NB4 (cell line): ENCODE data around the gene SLC16A10.

Experiments
- CTCF ChIP-seq: IDR thresholded peaks from one replicate; pipeline ENCODE4 v1.5.1; 2012; ENCODE audit warnings: low read depth, low read length
- MYC ChIP-seq: IDR thresholded peaks from 2 replicates; pipeline ENCODE4 v1.6.1; 2011; ENCODE audit warnings: low read depth, low read length
- POLR2A ChIP-seq: IDR thresholded peaks from 2 replicates; pipeline ENCODE4 v1.6.1; 2011; ENCODE audit warnings: mild to moderate bottlenecking; ENCODE audit not compliant: insufficient read length; ENCODE audit errors: extremely low read depth

- no peak for TF ChIP-seq CTCF
- TF ChIP-seq POLR2A = no peak
- TF ChIP-seq MYC = no peak
These were observed 16.9 kb upstream of the SLC16A10 start for GRCh38 chr6:111070105-111071005.
